Heart left ventricle (tissue), 16 donors: ENCODE results near the gene EVA1C. TPM values are rescaled to one million over a fixed set of nuclear protein-coding genes. Genes with fewer than 3 reads are reported as not detected.

Experiments used
- ATAC-seq, 4 donors: fragments of 200-7000 bp; cut with Tn5 transposase; one replicate each; pipeline ENCODE4 v1.9.1; 2020 to 2022; ENCODE audit warnings: moderate library complexity in 4 of 4, mild to moderate bottlenecking in 3 of 4, moderate number of reproducible peaks in 1 of 4
- DNase-seq, 5 donors: peaks; one replicate each; pipeline ENCODE4 v3.0.0-alpha.2; 2020
- H3K27ac ChIP-seq, 12 donors: fragments of 200-600 bp; sonication (generic) in 4 of 12; one replicate each; pipeline versions ENCODE4 v1.5.0 to v1.8.0; 2016 to 2022; ENCODE audit warnings: mild to moderate bottlenecking in 2 of 12
- H3K27me3 ChIP-seq, 9 donors: fragments of 200-600 bp; sonication (generic) in 2 of 9; one replicate each; pipeline versions ENCODE4 v1.5.1 to v1.8.0; 2016 to 2022; ENCODE audit warnings: mild to moderate bottlenecking in 3 of 9
- H3K36me3 ChIP-seq, 9 donors: fragments of 200-600 bp; sonication (generic) in 2 of 9; one replicate each; pipeline versions ENCODE4 v1.5.0 to v1.8.0; 2018 to 2022; ENCODE audit warnings: mild to moderate bottlenecking in 2 of 9
- H3K4me1 ChIP-seq, 12 donors: fragments of 200-600 bp; sonication (generic) in 4 of 12; one replicate each; pipeline versions ENCODE4 v1.5.0 to v1.8.0; 2016 to 2022; ENCODE audit warnings: mild to moderate bottlenecking in 3 of 12
- H3K4me3 ChIP-seq, 12 donors: fragments of 200-600 bp; sonication (generic) in 4 of 12; one replicate each; pipeline versions ENCODE4 v1.5.0 to v1.8.0; 2017 to 2022; ENCODE audit warnings: mild to moderate bottlenecking in 9 of 12, moderate library complexity in 4 of 12
- H3K9me3 ChIP-seq, 12 donors: fragments of 200-600 bp; sonication (generic) in 4 of 12; one replicate each; pipeline versions ENCODE4 v1.5.0 to v1.8.0; 2016 to 2022; ENCODE audit warnings: mild to moderate bottlenecking in 1 of 12
- CTCF ChIP-seq, 12 donors: fragments of 200-600 bp; sonication (generic) in 4 of 12; IDR thresholded peaks; one replicate each; pipeline versions ENCODE4 v1.5.0 to v1.8.0; 2018 to 2022; ENCODE audit warnings: antibody characterized with exemption in 12 of 12, mild to moderate bottlenecking in 5 of 12
- POLR2A ChIP-seq, 2 donors: fragments of 450-650 bp; IDR thresholded peaks; one replicate each; pipeline ENCODE4 v1.6.1; 2017; ENCODE audit warnings: antibody characterized with exemption in 2 of 2, mild to moderate bottlenecking in 2 of 2, moderate library complexity in 2 of 2
- WGBS, 4 donors: extraction: QIAGEN DNeasy Blood & Tissue Kit in 2 of 4; methylation state at CpG; one replicate each; pipeline versions ENCODE4 v1.1.5 to v1.1.7; 2013 to 2018; 5-methylcytosine and 5-hydroxymethylcytosine counted together
- intact Hi-C, 10 donors: fragments of 100-400 bp; cut with DNase I; formaldehyde crosslinking; loops; one replicate each; pipeline versions ENCODE4 v1.11.1 to v1.14.2; 2022
- polyA plus RNA-seq, 2 donors: library from polyadenylated mRNA; stranded (reverse); fragments of 200-250 nt; gene quantifications; one replicate each; pipeline ENCODE4 v1.2.3, GENCODE V29; 2013
- total RNA-seq, 9 donors: library from RNA; depleted of rRNA in 2 of 9; stranded (reverse); fragments of >200 nt in 2 of 9; fragmentation: NEBNext Ultra II Directional in 3 of 9; extraction: Animal tissue kit (Norgen Biotek cat#: 25700) in 3 of 9; gene quantifications; one replicate each; pipeline versions ENCODE4 v1.1.0 to v1.2.4, GENCODE V29; 2016 to 2023
- donor health status: ischemic (EF 13 %, LVEDD 7.1; RV severe dilation, severe dysfunction).
- donor health status: healthy with polysubstance abuse.
- donor health status: DM: no; HTN: yes; CAD: no.
- donor health status: DM: no; HTN: no; CAD: no.
- donor health status: ischemic (EF 25% LVEDD 6.9; RV normal size, moderate dysfunction).
- donor health status: ischemic (EF 25% LVEDD 5.7; RV mildly dilated, moderate dysfunction).
- donor health status: healthy.
- donor health status: DM: yes; HTN: yes; CAD: no.
- donor health status: ischemic (EF 35%, LVEDD 5.7; RV mildly dilated, moderate dysfunction).
- donor health status: nonischemic (EF 11% LVEDD 7.7; RV severe dilation, severe dysfunction).
- donor health status: DM: yes; HTN: yes; CAD: no.
- donor health status: PGD.
- donor health status: ischemic (EF 29% LVEDD 5.4; RV normal size, mild dysfunction).
- donor health status: nonischemic (EF 23%, LVEDD 6.1; RV moderate dilation, normal function).

Gene EVA1C
- total and polyA plus RNA-seq, 11 donors = 10.1 to 44.4 (median 19.7) TPM

GRCh38 chr21:32382108-32382644, 30.3 kb upstream of the EVA1C start:
- H3K4me1 ChIP-seq = peaks cover 0 to 29% (median 4%) of the 10 kb centered on the region in 12 donors
- intact Hi-C loops = no loop called here
- ATAC-seq = no peak
- no peak for DNase-seq
- peak overlapping the region in 1 of 12 donors; percentile 20 for H3K27ac ChIP-seq
- no peaks in the 10 kb centered on the region for H3K27me3 ChIP-seq
- no peak overlapping the region for H3K4me3 ChIP-seq
- 75 to 85% (median 82%) methylated on average over 9 to 10 of the region's 10 CpGs for WGBS, 4 donors
- peaks cover 0 to 83% (median 67%) of the 10 kb centered on the region in 9 donors for H3K36me3 ChIP-seq
- TF ChIP-seq CTCF (IDR thresholded peaks at IDR 0.05) (no peak), POLR2A (IDR thresholded peaks at IDR 0.05) (no peak)
- H3K9me3 ChIP-seq = no peaks in the 10 kb centered on the region

GRCh38 chr21:32383812-32384211, 28.7 kb upstream of the EVA1C start:
- Histone ChIP-seq H3K4me1 (peaks cover 0 to 32% (median 7%) of the 10 kb centered on the region in 12 donors), H3K4me3 (no peak overlapping the region), H3K27me3 (no peaks in the 10 kb centered on the region), H3K27ac (no peak overlapping the region), H3K36me3 (peaks cover 0 to 74% (median 57%) of the 10 kb centered on the region in 9 donors), H3K9me3 (no peaks in the 10 kb centered on the region)
- no peak for TF ChIP-seq POLR2A (IDR thresholded peaks at IDR 0.05)
- TF ChIP-seq CTCF (IDR thresholded peaks at IDR 0.05) = peak in 1 of 12 donors; percentile 8
- ATAC-seq = no peak
- DNase-seq = no peak
- intact Hi-C loops = no loop called here
- WGBS, 4 donors = 89 to 96% (median 92%) methylated on average over 6 of the region's 6 CpGs

DNA sequence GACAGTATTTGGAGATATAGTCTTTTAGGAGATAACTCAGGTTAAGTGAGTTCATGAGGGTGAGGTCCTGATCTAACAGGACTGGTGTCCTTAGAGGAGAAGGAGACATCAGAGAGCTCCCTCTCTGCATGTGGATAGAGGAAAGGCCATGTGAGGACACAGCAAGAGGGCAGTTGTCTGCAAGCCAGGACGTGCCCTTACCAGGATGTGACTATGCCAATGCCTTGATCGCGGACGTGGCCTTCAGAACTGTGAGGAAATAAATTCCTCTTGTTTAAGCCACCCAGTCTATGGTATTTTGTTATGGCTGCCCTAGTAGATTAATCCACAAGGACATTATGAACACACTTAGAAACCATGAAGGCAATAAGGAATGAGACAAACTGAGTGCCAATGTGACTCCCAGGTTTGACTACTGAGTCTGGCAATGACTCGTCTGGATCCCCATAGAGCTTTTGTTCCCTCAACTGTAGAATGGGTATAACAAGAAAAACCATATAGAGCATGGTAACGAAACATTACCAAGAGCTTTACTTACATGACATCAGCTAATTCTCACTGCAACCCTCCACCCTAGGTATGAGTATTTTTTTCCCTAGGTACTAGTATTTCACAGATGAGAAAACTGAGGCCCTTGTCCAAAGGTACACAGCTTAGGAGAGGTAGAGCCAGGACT, 26.2 kb upstream of the EVA1C start:
- H3K27me3 ChIP-seq = no peaks in the 10 kb centered on the region
- H3K36me3 ChIP-seq = peaks cover 0 to 50% (median 33%) of the 10 kb centered on the region in 9 donors
- no peak for TF ChIP-seq POLR2A (IDR thresholded peaks at IDR 0.05)
- TF ChIP-seq CTCF (IDR thresholded peaks at IDR 0.05) = no peak
- DNase-seq (peak in 4 of 5 donors; percentile 46 to 82 (median 66)), ATAC-seq (peak; percentile 71 to 89 (median 87))
- intact Hi-C loops = no loop called here
- no peak overlapping the region for H3K4me3 ChIP-seq
- no peaks in the 10 kb centered on the region for H3K9me3 ChIP-seq
- peaks cover 0 to 38% (median 15%) of the 10 kb centered on the region in 12 donors for H3K4me1 ChIP-seq
- H3K27ac ChIP-seq = peak overlapping the region in 10 of 12 donors; percentile 11 to 74 (median 58)
- 47 to 54% (median 50%) methylated on average over 6 of the region's 6 CpGs for WGBS, 4 donors

- ATAC-seq (no peak), DNase-seq (no peak)
- WGBS, 4 donors = 77 to 91% (median 82%) methylated on average over 8 of the region's 8 CpGs
- H3K4me1 ChIP-seq = peaks cover 2 to 47% (median 21%) of the 10 kb centered on the region in 12 donors
- intact Hi-C loops = no loop called here
- no peaks in the 10 kb centered on the region for H3K27me3 ChIP-seq
- H3K27ac ChIP-seq = peak overlapping the region in 8 of 12 donors; percentile 11 to 67 (median 58)
- peaks cover 0 to 42% (median 27%) of the 10 kb centered on the region in 9 donors for H3K36me3 ChIP-seq
- no peak overlapping the region for H3K4me3 ChIP-seq
- no peak for TF ChIP-seq POLR2A (IDR thresholded peaks at IDR 0.05)
- TF ChIP-seq CTCF (IDR thresholded peaks at IDR 0.05) = no peak
- no peaks in the 10 kb centered on the region for H3K9me3 ChIP-seq
These were observed 25.4 kb upstream of the EVA1C start for GRCh38 chr21:32387151-32387550.
